ENCODE results near the gene KCNJ6.

DNA sequence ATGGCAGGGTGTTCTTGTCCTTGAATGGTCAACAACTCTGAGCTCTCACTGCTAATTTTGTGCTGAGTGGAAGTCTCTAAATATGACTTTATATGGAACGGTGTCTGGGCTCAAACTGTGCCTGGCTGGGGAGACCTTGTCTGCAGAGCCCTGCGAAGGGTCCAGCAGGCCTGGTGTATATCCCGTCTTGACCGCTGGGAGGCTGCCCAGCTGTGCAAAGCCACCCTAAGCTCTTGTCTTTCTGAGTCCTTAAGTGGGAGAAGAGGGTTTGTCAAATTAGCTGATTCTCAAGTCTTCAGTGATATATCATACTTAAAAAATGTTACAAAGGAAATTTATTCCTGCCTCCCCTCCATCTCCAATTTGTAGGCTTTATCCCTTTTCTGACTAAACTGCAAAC is 198.7 kb downstream of the KCNJ6 start:
- TF ChIP-seq SP1 (IDR thresholded peaks at IDR 0.05) (no peak), HNF4A (conservative IDR thresholded peaks at IDR 0.05) (no peak), EGR1 (IDR thresholded peaks at IDR 0.05; ENCODE audit: low read depth in 2 of 2) (no peak), YY1 (IDR thresholded peaks at IDR 0.05) (no peak), HNF4G (IDR thresholded peaks at IDR 0.05) (no peak), RXRA (IDR thresholded peaks at IDR 0.05) (no peak)
- TF ChIP-seq, protein P1, sequence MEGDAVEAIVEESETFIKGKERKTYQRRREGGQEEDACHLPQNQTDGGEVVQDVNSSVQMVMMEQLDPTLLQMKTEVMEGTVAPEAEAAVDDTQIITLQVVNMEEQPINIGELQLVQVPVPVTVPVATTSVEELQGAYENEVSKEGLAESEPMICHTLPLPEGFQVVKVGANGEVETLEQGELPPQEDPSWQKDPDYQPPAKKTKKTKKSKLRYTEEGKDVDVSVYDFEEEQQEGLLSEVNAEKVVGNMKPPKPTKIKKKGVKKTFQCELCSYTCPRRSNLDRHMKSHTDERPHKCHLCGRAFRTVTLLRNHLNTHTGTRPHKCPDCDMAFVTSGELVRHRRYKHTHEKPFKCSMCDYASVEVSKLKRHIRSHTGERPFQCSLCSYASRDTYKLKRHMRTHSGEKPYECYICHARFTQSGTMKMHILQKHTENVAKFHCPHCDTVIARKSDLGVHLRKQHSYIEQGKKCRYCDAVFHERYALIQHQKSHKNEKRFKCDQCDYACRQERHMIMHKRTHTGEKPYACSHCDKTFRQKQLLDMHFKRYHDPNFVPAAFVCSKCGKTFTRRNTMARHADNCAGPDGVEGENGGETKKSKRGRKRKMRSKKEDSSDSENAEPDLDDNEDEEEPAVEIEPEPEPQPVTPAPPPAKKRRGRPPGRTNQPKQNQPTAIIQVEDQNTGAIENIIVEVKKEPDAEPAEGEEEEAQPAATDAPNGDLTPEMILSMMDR (IDR thresholded peaks at IDR 0.05; ENCODE audit: low read depth, low read length, missing input control) = no peak
- TF ChIP-seq, protein P2, sequence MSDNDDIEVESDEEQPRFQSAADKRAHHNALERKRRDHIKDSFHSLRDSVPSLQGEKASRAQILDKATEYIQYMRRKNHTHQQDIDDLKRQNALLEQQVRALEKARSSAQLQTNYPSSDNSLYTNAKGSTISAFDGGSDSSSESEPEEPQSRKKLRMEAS (IDR thresholded peaks at IDR 0.05) = no peak

Measured in liver (tissue), 3 donors.